VCaP (cell line): ENCODE results near the gene RNF138.

Source experiments
- H3K27ac ChIP-seq: fragments of 450-650 bp; 2 replicates; pipeline ENCODE4 v1.5.1; 2017
- TF ChIP-seq, protein P1 (sequence below): fragments of 450-650 bp; conservative IDR thresholded peaks from 2 replicates; pipeline ENCODE4 v1.5.1; 2017; ENCODE audit warnings: mild to moderate bottlenecking, moderate library complexity

Gene RNF138

GRCh38 chr18:32135625-32136024, 44.0 kb downstream of the RNF138 start:
- H3K27ac ChIP-seq, result no peak overlapping the region
- TF ChIP-seq, protein P1, sequence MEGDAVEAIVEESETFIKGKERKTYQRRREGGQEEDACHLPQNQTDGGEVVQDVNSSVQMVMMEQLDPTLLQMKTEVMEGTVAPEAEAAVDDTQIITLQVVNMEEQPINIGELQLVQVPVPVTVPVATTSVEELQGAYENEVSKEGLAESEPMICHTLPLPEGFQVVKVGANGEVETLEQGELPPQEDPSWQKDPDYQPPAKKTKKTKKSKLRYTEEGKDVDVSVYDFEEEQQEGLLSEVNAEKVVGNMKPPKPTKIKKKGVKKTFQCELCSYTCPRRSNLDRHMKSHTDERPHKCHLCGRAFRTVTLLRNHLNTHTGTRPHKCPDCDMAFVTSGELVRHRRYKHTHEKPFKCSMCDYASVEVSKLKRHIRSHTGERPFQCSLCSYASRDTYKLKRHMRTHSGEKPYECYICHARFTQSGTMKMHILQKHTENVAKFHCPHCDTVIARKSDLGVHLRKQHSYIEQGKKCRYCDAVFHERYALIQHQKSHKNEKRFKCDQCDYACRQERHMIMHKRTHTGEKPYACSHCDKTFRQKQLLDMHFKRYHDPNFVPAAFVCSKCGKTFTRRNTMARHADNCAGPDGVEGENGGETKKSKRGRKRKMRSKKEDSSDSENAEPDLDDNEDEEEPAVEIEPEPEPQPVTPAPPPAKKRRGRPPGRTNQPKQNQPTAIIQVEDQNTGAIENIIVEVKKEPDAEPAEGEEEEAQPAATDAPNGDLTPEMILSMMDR, result no peak

GRCh38 chr18:32138332-32138982, 46.8 kb downstream of the RNF138 start:
- H3K27ac ChIP-seq, result no peak overlapping the region
- TF ChIP-seq, protein P1, result no peak

GRCh38 chr18:32139835-32140283, 48.2 kb downstream of the RNF138 start:
- no peak overlapping the region for H3K27ac ChIP-seq
- TF ChIP-seq, protein P1, result no peak

DNA sequence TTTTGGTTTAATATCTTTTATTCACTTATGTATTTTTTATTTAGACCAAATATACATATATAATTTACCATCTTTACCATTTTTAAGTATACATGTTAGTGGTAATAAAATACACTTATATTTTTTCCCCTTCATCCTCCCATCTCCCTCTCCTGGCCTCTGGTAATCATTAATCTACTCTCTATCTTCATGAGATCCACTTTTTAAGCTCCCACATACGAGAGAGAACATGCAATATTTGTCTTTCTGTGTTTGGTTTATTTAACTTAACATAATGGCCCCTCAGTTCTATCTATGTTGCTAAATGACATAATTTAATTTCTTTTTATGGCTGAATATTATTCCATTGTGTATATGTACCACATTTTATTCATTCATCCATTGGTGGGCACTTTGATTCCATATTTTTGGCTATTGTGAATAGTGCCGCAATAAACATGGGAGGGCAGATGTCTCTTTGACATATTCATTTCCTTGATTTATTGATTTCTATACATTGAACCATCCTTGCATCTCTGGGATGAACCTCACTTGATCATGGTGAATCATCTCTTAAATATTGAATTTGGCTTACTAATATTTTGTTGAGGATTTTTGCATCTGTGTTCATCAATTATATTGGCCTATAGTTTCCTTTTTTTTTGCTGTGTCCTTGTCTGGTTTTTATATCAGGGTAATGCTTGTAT, 56.7 kb downstream of the RNF138 start:
- TF ChIP-seq, protein P1, result no peak
- H3K27ac ChIP-seq, result no peak overlapping the region

DNA sequence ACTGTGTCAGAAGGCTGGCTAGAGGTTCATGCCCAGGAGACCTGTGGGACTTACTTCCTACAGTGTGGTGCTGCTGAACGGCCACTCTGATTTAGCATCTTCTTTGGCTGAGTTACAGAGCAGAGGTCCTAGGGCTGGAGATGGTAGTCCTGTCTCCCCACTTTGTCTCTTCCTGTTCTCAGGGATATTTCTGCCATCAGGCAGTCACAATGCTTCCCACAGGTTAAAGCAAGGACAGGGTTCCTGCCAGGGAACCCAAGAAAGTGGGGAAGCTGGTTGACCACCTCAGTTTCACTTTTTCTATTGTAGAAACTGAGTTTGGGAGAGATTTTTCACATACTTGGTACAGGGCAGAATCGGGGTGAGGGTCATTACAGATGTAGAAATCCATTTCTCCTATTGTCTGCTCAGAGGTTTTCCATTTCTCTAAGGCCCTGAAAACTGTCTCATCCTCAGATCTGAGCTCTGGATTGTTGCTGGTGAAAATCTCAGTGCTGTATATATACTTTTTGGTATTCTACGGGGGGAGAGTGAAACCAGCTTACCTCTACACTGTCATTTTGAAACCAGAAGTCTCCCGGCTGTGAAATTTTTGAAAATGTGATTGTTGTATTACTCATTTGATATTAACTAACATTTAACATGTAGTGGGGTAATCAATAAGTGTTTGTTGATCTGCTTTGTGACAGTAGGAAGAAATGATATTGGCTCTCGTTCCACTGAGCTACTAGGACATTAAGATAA, 61.2 kb downstream of the RNF138 start:
- no peak overlapping the region for H3K27ac ChIP-seq
- TF ChIP-seq, protein P1, result no peak

- TF ChIP-seq, protein P1, result no peak
- no peak overlapping the region for H3K27ac ChIP-seq
These were observed 65.2 kb downstream of the RNF138 start for GRCh38 chr18:32156855-32157254.

DNA sequence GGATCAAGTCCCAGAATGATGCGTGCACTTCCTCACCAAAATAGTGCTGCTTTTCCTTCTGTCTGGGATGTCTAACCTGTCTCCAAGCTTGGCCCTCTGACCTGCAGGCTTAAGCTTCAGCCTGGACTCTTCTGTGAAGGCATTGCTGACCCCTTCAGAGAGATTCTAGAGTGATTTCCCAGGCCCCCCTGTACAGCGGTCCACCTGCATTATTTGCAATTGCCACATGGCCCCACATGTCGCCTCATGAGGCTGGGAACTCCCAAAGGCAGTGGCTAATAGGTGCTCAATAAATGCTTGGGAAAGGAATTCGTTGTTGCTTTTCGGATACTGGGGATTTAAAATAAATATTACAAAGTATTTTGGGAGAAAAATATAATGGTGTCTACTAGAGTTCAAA, 65.9 kb downstream of the RNF138 start:
- H3K27ac ChIP-seq, result no peak overlapping the region
- TF ChIP-seq, protein P1, result no peak
